ENCODE measurements around the gene CEP192.

Gene CEP192

GRCh38 chr18:13108330-13108729, 117.2 kb downstream of the CEP192 start:
- Mint-ChIP-seq H3K27ac (no peak overlapping the region), H3K27me3 (ENCODE audit: low read depth) (no peaks in the 10 kb centered on the region), H3K4me1 (ENCODE audit: low read depth) (peaks cover 8% of the 10 kb centered on the region), H3K4me3 (no peak overlapping the region), H3K36me3 (ENCODE audit: low read depth) (peaks cover 61% of the 10 kb centered on the region), H3K9me3 (peaks cover 12% of the 10 kb centered on the region)

- no peak overlapping the region for H3K27ac Mint-ChIP-seq
- no peak overlapping the region for H3K4me3 Mint-ChIP-seq
- peaks cover 8% of the 10 kb centered on the region for H3K4me1 Mint-ChIP-seq (ENCODE audit: low read depth)
- H3K9me3 Mint-ChIP-seq = peaks cover 12% of the 10 kb centered on the region
- H3K36me3 Mint-ChIP-seq (ENCODE audit: low read depth) = peaks cover 47% of the 10 kb centered on the region
- no peaks in the 10 kb centered on the region for H3K27me3 Mint-ChIP-seq (ENCODE audit: low read depth)
Measured at GRCh38 chr18:13110559-13110958, 119.4 kb downstream of the CEP192 start.

GRCh38 chr18:13112982-13113381, 121.8 kb downstream of the CEP192 start:
- Mint-ChIP-seq H3K4me3 (no peak overlapping the region), H3K27me3 (ENCODE audit: low read depth) (no peaks in the 10 kb centered on the region), H3K36me3 (ENCODE audit: low read depth) (peaks cover 34% of the 10 kb centered on the region), H3K4me1 (ENCODE audit: low read depth) (no peaks in the 10 kb centered on the region), H3K27ac (no peak overlapping the region), H3K9me3 (peaks cover 3% of the 10 kb centered on the region)

- H3K9me3 Mint-ChIP-seq = no peaks in the 10 kb centered on the region
- H3K36me3 Mint-ChIP-seq (ENCODE audit: low read depth) = peaks cover 25% of the 10 kb centered on the region
- H3K27ac Mint-ChIP-seq = no peak overlapping the region
- no peak overlapping the region for H3K4me3 Mint-ChIP-seq
- H3K27me3 Mint-ChIP-seq (ENCODE audit: low read depth) = no peaks in the 10 kb centered on the region
- H3K4me1 Mint-ChIP-seq (ENCODE audit: low read depth) = no peaks in the 10 kb centered on the region
Measured at GRCh38 chr18:13120255-13120654, 129.1 kb downstream of the CEP192 start.

GRCh38 chr18:13120983-13121441, 129.8 kb downstream of the CEP192 start:
- Mint-ChIP-seq H3K4me3 (no peak overlapping the region), H3K4me1 (ENCODE audit: low read depth) (no peaks in the 10 kb centered on the region), H3K36me3 (ENCODE audit: low read depth) (peaks cover 19% of the 10 kb centered on the region), H3K27ac (no peak overlapping the region), H3K27me3 (ENCODE audit: low read depth) (no peaks in the 10 kb centered on the region), H3K9me3 (no peaks in the 10 kb centered on the region)

- no peak overlapping the region for H3K4me3 Mint-ChIP-seq
- peaks cover 16% of the 10 kb centered on the region for H3K36me3 Mint-ChIP-seq (ENCODE audit: low read depth)
- no peak overlapping the region for H3K27ac Mint-ChIP-seq
- H3K27me3 Mint-ChIP-seq (ENCODE audit: low read depth) = no peaks in the 10 kb centered on the region
- no peaks in the 10 kb centered on the region for H3K9me3 Mint-ChIP-seq
- no peaks in the 10 kb centered on the region for H3K4me1 Mint-ChIP-seq (ENCODE audit: low read depth)
Measured at GRCh38 chr18:13124411-13124810, 133.2 kb downstream of the CEP192 start.

- Mint-ChIP-seq H3K4me3 (no peak overlapping the region), H3K27ac (no peak overlapping the region), H3K27me3 (ENCODE audit: low read depth) (no peaks in the 10 kb centered on the region), H3K4me1 (ENCODE audit: low read depth) (peaks cover 5% of the 10 kb centered on the region), H3K9me3 (no peaks in the 10 kb centered on the region), H3K36me3 (ENCODE audit: low read depth) (peaks cover 17% of the 10 kb centered on the region)
Measured at GRCh38 chr18:13125191-13125590, 134.0 kb downstream of the CEP192 start.

- Mint-ChIP-seq H3K9me3 (no peaks in the 10 kb centered on the region), H3K27me3 (ENCODE audit: low read depth) (no peaks in the 10 kb centered on the region), H3K4me1 (ENCODE audit: low read depth) (peaks cover 5% of the 10 kb centered on the region), H3K36me3 (ENCODE audit: low read depth) (peaks cover 23% of the 10 kb centered on the region), H3K27ac (no peak overlapping the region), H3K4me3 (no peak overlapping the region)
Measured at GRCh38 chr18:13126966-13127598, 135.9 kb downstream of the CEP192 start.

- Mint-ChIP-seq H3K9me3 (no peaks in the 10 kb centered on the region), H3K27ac (no peak overlapping the region), H3K27me3 (ENCODE audit: low read depth) (peaks cover 12% of the 10 kb centered on the region), H3K4me1 (ENCODE audit: low read depth) (peaks cover 6% of the 10 kb centered on the region), H3K36me3 (ENCODE audit: low read depth) (peaks cover 20% of the 10 kb centered on the region), H3K4me3 (no peak overlapping the region)
Measured at GRCh38 chr18:13131283-13131682, 140.1 kb downstream of the CEP192 start.

GRCh38 chr18:13134551-13135401, 143.6 kb downstream of the CEP192 start:
- peaks cover 9% of the 10 kb centered on the region for H3K36me3 Mint-ChIP-seq (ENCODE audit: low read depth)
- H3K4me3 Mint-ChIP-seq = no peak overlapping the region
- no peak overlapping the region for H3K27ac Mint-ChIP-seq
- H3K9me3 Mint-ChIP-seq = no peaks in the 10 kb centered on the region
- peaks cover 19% of the 10 kb centered on the region for H3K27me3 Mint-ChIP-seq (ENCODE audit: low read depth)
- peaks cover 21% of the 10 kb centered on the region for H3K4me1 Mint-ChIP-seq (ENCODE audit: low read depth)

GRCh38 chr18:13136056-13136903, 145.1 kb downstream of the CEP192 start:
- H3K36me3 Mint-ChIP-seq (ENCODE audit: low read depth) = peaks cover 2% of the 10 kb centered on the region
- H3K27me3 Mint-ChIP-seq (ENCODE audit: low read depth) = peaks cover 19% of the 10 kb centered on the region
- H3K4me1 Mint-ChIP-seq (ENCODE audit: low read depth) = peaks cover 19% of the 10 kb centered on the region
- H3K27ac Mint-ChIP-seq = no peak overlapping the region
- no peaks in the 10 kb centered on the region for H3K9me3 Mint-ChIP-seq
- H3K4me3 Mint-ChIP-seq = peak overlapping the region; percentile 63

GRCh38 chr18:13136904-13137669, 145.9 kb downstream of the CEP192 start:
- peaks cover 19% of the 10 kb centered on the region for H3K4me1 Mint-ChIP-seq (ENCODE audit: low read depth)
- H3K4me3 Mint-ChIP-seq = peak overlapping the region; percentile 95
- peaks cover 19% of the 10 kb centered on the region for H3K27me3 Mint-ChIP-seq (ENCODE audit: low read depth)
- peak overlapping the region; percentile 87 for H3K27ac Mint-ChIP-seq
- H3K9me3 Mint-ChIP-seq = no peaks in the 10 kb centered on the region
- H3K36me3 Mint-ChIP-seq (ENCODE audit: low read depth) = no peaks in the 10 kb centered on the region

- Mint-ChIP-seq H3K4me3 (peak overlapping the region; percentile 95), H3K4me1 (ENCODE audit: low read depth) (peaks cover 19% of the 10 kb centered on the region), H3K36me3 (ENCODE audit: low read depth) (no peaks in the 10 kb centered on the region), H3K27ac (peak overlapping the region; percentile 87), H3K9me3 (no peaks in the 10 kb centered on the region), H3K27me3 (ENCODE audit: low read depth) (peaks cover 19% of the 10 kb centered on the region)
Measured at GRCh38 chr18:13137670-13138419, 146.7 kb downstream of the CEP192 start.
